ENCODE data around the gene MARCHF2. TPM values are rescaled to one million over a fixed set of nuclear protein-coding genes. Genes with fewer than 3 reads are reported as not detected.

The MARCHF2 gene
- total and polyA plus RNA-seq, 12 donors = 49.2 to 104 (median 84.5) TPM

DNA sequence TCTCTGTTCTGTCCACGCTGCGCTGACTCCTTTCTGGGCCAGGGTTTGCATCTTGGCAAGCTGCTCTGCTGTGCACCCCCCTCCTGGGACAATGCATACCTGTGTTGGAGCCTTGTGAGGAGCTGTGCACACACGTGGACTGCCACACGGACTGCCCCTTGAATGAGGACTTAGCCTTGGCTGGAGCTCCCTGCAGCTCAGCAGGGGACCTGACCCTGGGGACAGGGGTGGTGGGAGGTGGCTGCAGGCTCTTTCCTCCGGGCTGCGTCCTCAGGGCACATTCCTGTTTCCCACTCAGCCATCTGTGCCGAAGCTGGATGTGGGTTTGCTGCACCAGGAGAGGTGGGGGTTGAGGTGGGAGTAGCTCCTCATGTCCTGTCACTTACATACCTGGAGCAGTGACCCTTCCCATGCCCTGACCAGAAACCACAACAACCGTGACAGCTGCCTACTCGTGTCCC lies 14.8 kb upstream of the MARCHF2 start:
- Histone ChIP-seq H3K27me3 (no peaks in the 10 kb centered on the region), H3K36me3 (peaks cover 2 to 49% (median 29%) of the 10 kb centered on the region in 9 donors), H3K4me1 (peaks cover 27 to 54% (median 46%) of the 10 kb centered on the region in 9 donors), H3K4me3 (no peak overlapping the region), H3K27ac (peak overlapping the region in 1 of 10 donors; percentile 50), H3K9me3 (no peaks in the 10 kb centered on the region)
- no peak for DNase-seq
- WGBS, 2 donors = 40 to 50% methylated on average over 9 of the region's 9 CpGs
- TF ChIP-seq, protein P1, sequence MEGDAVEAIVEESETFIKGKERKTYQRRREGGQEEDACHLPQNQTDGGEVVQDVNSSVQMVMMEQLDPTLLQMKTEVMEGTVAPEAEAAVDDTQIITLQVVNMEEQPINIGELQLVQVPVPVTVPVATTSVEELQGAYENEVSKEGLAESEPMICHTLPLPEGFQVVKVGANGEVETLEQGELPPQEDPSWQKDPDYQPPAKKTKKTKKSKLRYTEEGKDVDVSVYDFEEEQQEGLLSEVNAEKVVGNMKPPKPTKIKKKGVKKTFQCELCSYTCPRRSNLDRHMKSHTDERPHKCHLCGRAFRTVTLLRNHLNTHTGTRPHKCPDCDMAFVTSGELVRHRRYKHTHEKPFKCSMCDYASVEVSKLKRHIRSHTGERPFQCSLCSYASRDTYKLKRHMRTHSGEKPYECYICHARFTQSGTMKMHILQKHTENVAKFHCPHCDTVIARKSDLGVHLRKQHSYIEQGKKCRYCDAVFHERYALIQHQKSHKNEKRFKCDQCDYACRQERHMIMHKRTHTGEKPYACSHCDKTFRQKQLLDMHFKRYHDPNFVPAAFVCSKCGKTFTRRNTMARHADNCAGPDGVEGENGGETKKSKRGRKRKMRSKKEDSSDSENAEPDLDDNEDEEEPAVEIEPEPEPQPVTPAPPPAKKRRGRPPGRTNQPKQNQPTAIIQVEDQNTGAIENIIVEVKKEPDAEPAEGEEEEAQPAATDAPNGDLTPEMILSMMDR (IDR thresholded peaks at IDR 0.05) = no peak
- intact Hi-C loops (cut with DNase I) = loop anchor here in 5 of 10 donors (5.0 to 10.0 kb wide), 4 partner anchors 41 to 59 kb away; partner anchors contain the start of gene KANK3 (in 1 of the 5)
- ATAC-seq = no peak

DNA sequence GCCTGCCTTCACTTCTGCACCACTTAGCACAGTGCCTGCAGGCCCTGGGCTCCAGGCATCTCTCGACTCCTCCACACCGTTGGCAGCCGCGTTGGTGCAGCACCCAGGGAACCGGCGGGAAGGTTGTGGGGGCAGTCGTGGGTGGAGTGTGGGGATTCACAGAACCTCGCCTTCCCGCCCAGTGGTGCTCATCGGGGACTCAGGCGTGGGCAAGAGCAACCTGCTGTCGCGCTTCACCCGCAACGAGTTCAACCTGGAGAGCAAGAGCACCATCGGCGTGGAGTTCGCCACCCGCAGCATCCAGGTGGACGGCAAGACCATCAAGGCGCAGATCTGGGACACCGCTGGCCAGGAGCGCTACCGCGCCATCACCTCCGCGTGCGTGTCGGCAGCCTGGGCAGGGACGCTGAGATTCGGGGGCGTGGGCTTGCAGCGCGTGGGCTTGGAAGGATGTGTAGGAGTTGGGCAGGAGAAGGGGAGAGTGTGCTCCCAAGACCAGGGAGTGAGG lies 13.4 kb upstream of the MARCHF2 start:
- DNase-seq = no peak
- Histone ChIP-seq H3K4me3 (no peak overlapping the region), H3K9me3 (no peaks in the 10 kb centered on the region), H3K4me1 (peaks cover 13 to 44% (median 35%) of the 10 kb centered on the region in 9 donors), H3K27ac (no peak overlapping the region), H3K27me3 (no peaks in the 10 kb centered on the region), H3K36me3 (peaks cover 2 to 63% (median 42%) of the 10 kb centered on the region in 9 donors)
- intact Hi-C loops (cut with DNase I) = loop anchor here in 6 of 10 donors (5.0 to 10.0 kb wide), 5 partner anchors 42 to 58 kb away; partner anchors contain the start of gene KANK3 (in 1 of the 6)
- WGBS, 2 donors = 95 to 96% methylated on average over 34 of the region's 34 CpGs
- ATAC-seq = no peak
- TF ChIP-seq, protein P1 (IDR thresholded peaks at IDR 0.05) = no peak

DNA sequence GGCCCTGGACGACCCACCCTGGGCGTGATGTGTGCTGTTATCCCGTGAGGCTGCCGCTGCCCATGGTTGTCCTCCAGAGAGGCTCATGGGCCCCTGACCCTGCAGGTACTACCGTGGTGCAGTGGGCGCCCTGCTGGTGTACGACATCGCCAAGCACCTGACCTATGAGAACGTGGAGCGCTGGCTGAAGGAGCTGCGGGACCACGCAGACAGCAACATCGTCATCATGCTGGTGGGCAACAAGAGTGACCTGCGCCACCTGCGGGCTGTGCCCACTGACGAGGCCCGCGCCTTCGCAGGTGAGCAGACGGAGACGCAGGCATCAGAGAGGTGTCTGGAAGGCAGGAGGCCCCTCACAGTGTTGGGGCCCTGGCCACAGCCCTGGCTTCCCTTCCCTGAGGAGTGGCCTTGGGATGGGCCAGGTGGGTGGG lies 11.1 kb upstream of the MARCHF2 start:
- Histone ChIP-seq H3K4me3 (no peak overlapping the region), H3K4me1 (peaks cover 11 to 29% (median 24%) of the 10 kb centered on the region in 9 donors), H3K27ac (no peak overlapping the region), H3K36me3 (peaks cover 2 to 75% (median 42%) of the 10 kb centered on the region in 9 donors), H3K9me3 (no peaks in the 10 kb centered on the region), H3K27me3 (no peaks in the 10 kb centered on the region)
- WGBS, 2 donors = 94 to 96% methylated on average over 21 of the region's 21 CpGs
- ATAC-seq (no peak), DNase-seq (no peak)
- TF ChIP-seq, protein P1 (IDR thresholded peaks at IDR 0.05) = no peak
- intact Hi-C loops (cut with DNase I) = loop anchor here in 1 of 10 donors (10.0 kb wide), 1 partner anchor 47 kb away; no protein-coding TSS in a partner anchor

DNA sequence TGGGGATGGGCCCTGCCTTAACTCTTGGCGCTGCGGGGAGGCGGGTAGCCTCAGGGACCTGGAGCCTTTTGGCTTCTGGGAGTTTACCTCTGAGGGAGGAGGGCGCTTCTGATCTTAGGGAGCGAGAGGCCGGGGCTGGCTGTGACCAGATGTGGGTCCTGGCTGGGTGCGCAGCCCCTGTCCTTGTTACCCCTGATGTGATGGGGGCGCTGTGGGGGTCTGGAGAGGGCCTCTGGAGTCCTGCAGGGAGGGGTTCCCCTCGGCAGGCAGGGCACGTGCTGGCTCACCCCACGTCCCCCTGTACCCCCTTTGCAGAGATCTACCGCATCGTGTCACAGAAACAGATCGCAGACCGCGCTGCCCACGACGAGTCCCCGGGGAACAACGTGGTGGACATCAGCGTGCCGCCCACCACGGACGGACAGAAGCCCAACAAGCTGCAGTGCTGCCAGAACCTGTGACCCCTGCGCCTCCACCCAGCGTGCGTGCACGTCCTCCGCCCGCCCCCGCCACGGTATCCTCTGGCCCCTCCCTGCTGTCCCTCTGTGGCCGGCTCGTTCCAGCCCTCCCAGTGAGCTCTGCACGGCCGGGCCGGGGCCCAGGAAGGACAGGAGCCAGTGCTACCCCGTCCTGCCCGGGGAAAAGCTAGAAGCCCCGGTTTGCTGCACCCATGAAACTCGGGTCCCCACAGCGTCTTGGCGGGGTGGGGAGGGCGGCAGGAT lies 9.8 kb upstream of the MARCHF2 start:
- DNase-seq (no peak), ATAC-seq (peak in 1 of 8 donors; percentile 2)
- WGBS, 2 donors = 89 to 93% methylated on average over 44 of the region's 44 CpGs
- Histone ChIP-seq H3K27ac (no peak overlapping the region), H3K4me1 (peaks cover 2 to 16% (median 11%) of the 10 kb centered on the region in 9 donors), H3K36me3 (peaks cover 2 to 75% (median 42%) of the 10 kb centered on the region in 9 donors), H3K27me3 (no peaks in the 10 kb centered on the region), H3K9me3 (no peaks in the 10 kb centered on the region), H3K4me3 (no peak overlapping the region)
- intact Hi-C loops (cut with DNase I) = loop anchor here in 1 of 10 donors (10.0 kb wide), 1 partner anchor 48 kb away; no protein-coding TSS in a partner anchor
- TF ChIP-seq, protein P1 (IDR thresholded peaks at IDR 0.05) = no peak

Measured in heart right ventricle (tissue), 16 donors.